Vagina (tissue), 2 donors: ENCODE measurements around the gene CHRDL1.

Experiments
- POLR2AphosphoS5 ChIP-seq, 2 donors: sonication (generic); formaldehyde crosslinking; IDR thresholded peaks; one replicate each; pipeline ENCODE4 v1.9.0; 2017; ENCODE audit warnings: antibody characterized with exemption in 2 of 2, mild to moderate bottlenecking in 2 of 2, low read depth in 1 of 2; ENCODE audit not compliant: insufficient read depth in 1 of 2
- TF ChIP-seq, protein P1 (sequence below), 3 experiments: fragments of 450-650 bp in 2 of 3; fragments of 200-600 bp in 1 of 3; sonication (generic) in 1 of 3; IDR thresholded peaks; one replicate each; pipeline ENCODE4 v1.5.1; 2017 to 2019; ENCODE audit warnings: antibody characterized with exemption in 3 of 3, mild to moderate bottlenecking in 2 of 3, moderate library complexity in 2 of 3

DNA sequence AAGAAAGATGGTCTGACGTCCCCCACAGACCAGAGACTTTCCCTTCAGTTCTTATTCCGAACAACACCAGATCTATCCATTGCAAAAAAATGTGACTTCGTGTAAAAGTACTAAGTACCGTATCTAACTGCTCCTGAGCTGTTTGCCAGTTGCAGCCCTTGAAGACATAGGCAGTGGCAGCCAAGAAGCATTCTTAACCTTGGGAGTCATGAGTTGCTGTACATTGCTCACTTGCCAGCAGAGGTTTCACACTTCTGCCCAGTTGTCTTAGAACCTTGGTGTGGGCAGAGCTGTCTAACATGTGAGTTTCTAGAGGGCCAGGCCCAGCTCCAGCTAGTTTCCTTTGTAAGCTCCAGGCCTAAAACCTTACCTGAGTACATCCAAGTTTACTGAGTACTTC is 10.5 kb upstream of the CHRDL1 start:
- TF ChIP-seq, protein P1, sequence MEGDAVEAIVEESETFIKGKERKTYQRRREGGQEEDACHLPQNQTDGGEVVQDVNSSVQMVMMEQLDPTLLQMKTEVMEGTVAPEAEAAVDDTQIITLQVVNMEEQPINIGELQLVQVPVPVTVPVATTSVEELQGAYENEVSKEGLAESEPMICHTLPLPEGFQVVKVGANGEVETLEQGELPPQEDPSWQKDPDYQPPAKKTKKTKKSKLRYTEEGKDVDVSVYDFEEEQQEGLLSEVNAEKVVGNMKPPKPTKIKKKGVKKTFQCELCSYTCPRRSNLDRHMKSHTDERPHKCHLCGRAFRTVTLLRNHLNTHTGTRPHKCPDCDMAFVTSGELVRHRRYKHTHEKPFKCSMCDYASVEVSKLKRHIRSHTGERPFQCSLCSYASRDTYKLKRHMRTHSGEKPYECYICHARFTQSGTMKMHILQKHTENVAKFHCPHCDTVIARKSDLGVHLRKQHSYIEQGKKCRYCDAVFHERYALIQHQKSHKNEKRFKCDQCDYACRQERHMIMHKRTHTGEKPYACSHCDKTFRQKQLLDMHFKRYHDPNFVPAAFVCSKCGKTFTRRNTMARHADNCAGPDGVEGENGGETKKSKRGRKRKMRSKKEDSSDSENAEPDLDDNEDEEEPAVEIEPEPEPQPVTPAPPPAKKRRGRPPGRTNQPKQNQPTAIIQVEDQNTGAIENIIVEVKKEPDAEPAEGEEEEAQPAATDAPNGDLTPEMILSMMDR (IDR thresholded peaks at IDR 0.05): no peak
- TF ChIP-seq POLR2AphosphoS5 (IDR thresholded peaks at IDR 0.05; ENCODE audit: insufficient read depth in 1 of 2, low read depth in 1 of 2): no peak
